OCI-LY1 (cell line): ENCODE measurements around the gene PFN3.

Source experiments
- H2AFZ ChIP-seq: fragments of 200-600 bp; sonication (generic), shearing (Covaris generic); 2 replicates; pipeline ENCODE4 v1.6.0; 2014; ENCODE audit warnings: antibody characterized with exemption, mild to moderate bottlenecking, low read length
- H3F3A ChIP-seq: fragments of 200-600 bp; sonication (generic), shearing (Covaris generic); 2 replicates; pipeline ENCODE4 v1.6.0; 2014; ENCODE audit warnings: mild to moderate bottlenecking, antibody characterized with exemption, low read length, moderate library complexity; ENCODE audit not compliant: insufficient read depth
- H3K27ac ChIP-seq: fragments of 200-600 bp; sonication (generic); 2 replicates; pipeline ENCODE4 v1.5.1; 2014; ENCODE audit warnings: low read length, mixed run types, mild to moderate bottlenecking, low read depth; ENCODE audit not compliant: poor library complexity, severe bottlenecking
- H3K27me3 ChIP-seq: fragments of 200-600 bp; sonication (generic); 2 replicates; pipeline ENCODE4 v1.6.0; 2014; ENCODE audit warnings: antibody characterized with exemption, mild to moderate bottlenecking, low read length, moderate library complexity; ENCODE audit not compliant: insufficient read depth
- H3K36me3 ChIP-seq: fragments of 200-600 bp; sonication (generic); 2 replicates; pipeline ENCODE4 v1.6.1; 2014; ENCODE audit warnings: mild to moderate bottlenecking, antibody characterized with exemption, low read length, moderate library complexity, mixed read lengths; ENCODE audit not compliant: insufficient read depth
- H3K4me1 ChIP-seq: fragments of 200-600 bp; sonication (generic); 2 replicates; pipeline ENCODE4 v1.5.1; 2014; ENCODE audit warnings: mild to moderate bottlenecking, low read length, moderate library complexity; ENCODE audit not compliant: insufficient read depth, severe bottlenecking
- H3K4me2 ChIP-seq: fragments of 200-600 bp; sonication (generic), shearing (Covaris generic); 2 replicates; pipeline ENCODE4 v1.6.1; 2014; ENCODE audit warnings: low read length
- H3K4me3 ChIP-seq: fragments of 200-600 bp; sonication (generic); 2 replicates; pipeline ENCODE4 v1.5.1; 2014; ENCODE audit warnings: low read length, low read depth, mild to moderate bottlenecking, mixed read lengths; ENCODE audit not compliant: poor library complexity, severe bottlenecking
- H3K79me2 ChIP-seq: fragments of 200-600 bp; shearing (Covaris generic); 2 replicates; pipeline ENCODE4 v1.6.1; 2016; ENCODE audit warnings: mixed run types, low read length, mixed read lengths; ENCODE audit not compliant: insufficient read depth
- H3K9ac ChIP-seq: fragments of 200-600 bp; sonication (generic), shearing (Covaris generic); 2 replicates; pipeline ENCODE4 v1.6.1; 2014; ENCODE audit warnings: mild to moderate bottlenecking, low read length, mixed read lengths
- H3K9me2 ChIP-seq: fragments of 200-600 bp; sonication (generic), shearing (Covaris generic); 2 replicates; pipeline ENCODE4 v1.6.1; 2014; ENCODE audit warnings: low read depth, mild to moderate bottlenecking, low read length, mixed read lengths
- H3K9me3 ChIP-seq: fragments of 200-600 bp; shearing (Covaris generic); 2 replicates; pipeline ENCODE4 v1.6.1; 2014; ENCODE audit warnings: low read length, mixed read lengths
- H4K20me1 ChIP-seq: fragments of 200-600 bp; sonication (generic), shearing (Covaris generic); 2 replicates; pipeline ENCODE4 v1.6.0; 2016; ENCODE audit warnings: mild to moderate bottlenecking, low read length; ENCODE audit not compliant: insufficient read depth
- CTCF ChIP-seq: fragments of 200-600 bp; sonication (generic), shearing (Covaris generic); IDR thresholded peaks from 2 replicates; pipeline ENCODE4 v1.5.1; 2017; ENCODE audit warnings: mild to moderate bottlenecking, antibody characterized with exemption, low read length, moderate library complexity, mixed read lengths
- EZH2 ChIP-seq: fragments of 200-600 bp; sonication (generic), shearing (Covaris generic); IDR thresholded peaks from 2 replicates; pipeline ENCODE4 v1.8.0; 2017; ENCODE audit warnings: borderline replicate concordance, mixed run types, mild to moderate bottlenecking, antibody characterized with exemption, low read length, moderate library complexity, mixed read lengths

Gene PFN3

GRCh38 chr5:177355162-177355867 lies 45.1 kb downstream of the PFN3 start:
- TF ChIP-seq EZH2 (no peak), CTCF (no peak)

GRCh38 chr5:177354711-177355110 lies 45.8 kb downstream of the PFN3 start:
- H3K9me3 ChIP-seq: no peaks in the 10 kb centered on the region
- no peaks in the 10 kb centered on the region for H4K20me1 ChIP-seq
- peaks cover 2% of the 10 kb centered on the region; the same call in 1 of the 2 replicates for H3K36me3 ChIP-seq
- H3K4me1 ChIP-seq: peaks cover 55% of the 10 kb centered on the region
- H2AFZ ChIP-seq: no peak overlapping the region
- H3K9ac ChIP-seq: no peak overlapping the region
- no peaks in the 10 kb centered on the region for H3F3A ChIP-seq
- no peaks in the 10 kb centered on the region for H3K9me2 ChIP-seq
- H3K4me3 ChIP-seq: no peak overlapping the region
- H3K79me2 ChIP-seq: peaks cover 16% of the 10 kb centered on the region
- no peaks in the 10 kb centered on the region for H3K27me3 ChIP-seq
- H3K4me2 ChIP-seq: no peak overlapping the region
- H3K27ac ChIP-seq: no peak overlapping the region
- TF ChIP-seq EZH2 (no peak), CTCF (no peak)

More at GRCh38 chr5:177355162-177355867, 45.1 kb downstream of the PFN3 start:
- peaks cover 10% of the 10 kb centered on the region for H3K79me2 ChIP-seq
- peak overlapping the region; percentile 84 for H3K27ac ChIP-seq
- H4K20me1 ChIP-seq: no peaks in the 10 kb centered on the region
- H3F3A ChIP-seq: no peaks in the 10 kb centered on the region
- no peak overlapping the region for H2AFZ ChIP-seq
- peaks cover 54% of the 10 kb centered on the region for H3K4me1 ChIP-seq
- no peaks in the 10 kb centered on the region for H3K9me3 ChIP-seq
- H3K4me2 ChIP-seq: no peak overlapping the region
- H3K4me3 ChIP-seq: no peak overlapping the region
- no peaks in the 10 kb centered on the region for H3K27me3 ChIP-seq
- H3K36me3 ChIP-seq: no peaks in the 10 kb centered on the region
- no peak overlapping the region for H3K9ac ChIP-seq
- H3K9me2 ChIP-seq: no peaks in the 10 kb centered on the region

- no peak overlapping the region for H2AFZ ChIP-seq
- H3K9me2 ChIP-seq: no peaks in the 10 kb centered on the region
- H3K79me2 ChIP-seq: peaks cover 21% of the 10 kb centered on the region
- H3K36me3 ChIP-seq: peaks cover 6% of the 10 kb centered on the region; the same call in 1 of the 2 replicates
- no peaks in the 10 kb centered on the region for H3F3A ChIP-seq
- H3K27me3 ChIP-seq: no peaks in the 10 kb centered on the region
- H3K27ac ChIP-seq: no peak overlapping the region
- H3K4me3 ChIP-seq: no peak overlapping the region
- no peak overlapping the region for H3K9ac ChIP-seq
- no peak overlapping the region for H3K4me2 ChIP-seq
- no peaks in the 10 kb centered on the region for H3K9me3 ChIP-seq
- peaks cover 55% of the 10 kb centered on the region for H3K4me1 ChIP-seq
- H4K20me1 ChIP-seq: no peaks in the 10 kb centered on the region
- TF ChIP-seq CTCF: no peak
- no peak for TF ChIP-seq EZH2
Observed at GRCh38 chr5:177354256-177354655, 46.2 kb downstream of the PFN3 start.
